RPMI8226 (cell line): ENCODE results near the gene PGBD1.

Source experiments
- DNase-seq: peaks from one replicate; pipeline ENCODE4 v3.0.0-alpha.2; 2015

Gene PGBD1, protein sequence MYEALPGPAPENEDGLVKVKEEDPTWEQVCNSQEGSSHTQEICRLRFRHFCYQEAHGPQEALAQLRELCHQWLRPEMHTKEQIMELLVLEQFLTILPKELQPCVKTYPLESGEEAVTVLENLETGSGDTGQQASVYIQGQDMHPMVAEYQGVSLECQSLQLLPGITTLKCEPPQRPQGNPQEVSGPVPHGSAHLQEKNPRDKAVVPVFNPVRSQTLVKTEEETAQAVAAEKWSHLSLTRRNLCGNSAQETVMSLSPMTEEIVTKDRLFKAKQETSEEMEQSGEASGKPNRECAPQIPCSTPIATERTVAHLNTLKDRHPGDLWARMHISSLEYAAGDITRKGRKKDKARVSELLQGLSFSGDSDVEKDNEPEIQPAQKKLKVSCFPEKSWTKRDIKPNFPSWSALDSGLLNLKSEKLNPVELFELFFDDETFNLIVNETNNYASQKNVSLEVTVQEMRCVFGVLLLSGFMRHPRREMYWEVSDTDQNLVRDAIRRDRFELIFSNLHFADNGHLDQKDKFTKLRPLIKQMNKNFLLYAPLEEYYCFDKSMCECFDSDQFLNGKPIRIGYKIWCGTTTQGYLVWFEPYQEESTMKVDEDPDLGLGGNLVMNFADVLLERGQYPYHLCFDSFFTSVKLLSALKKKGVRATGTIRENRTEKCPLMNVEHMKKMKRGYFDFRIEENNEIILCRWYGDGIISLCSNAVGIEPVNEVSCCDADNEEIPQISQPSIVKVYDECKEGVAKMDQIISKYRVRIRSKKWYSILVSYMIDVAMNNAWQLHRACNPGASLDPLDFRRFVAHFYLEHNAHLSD

DNA sequence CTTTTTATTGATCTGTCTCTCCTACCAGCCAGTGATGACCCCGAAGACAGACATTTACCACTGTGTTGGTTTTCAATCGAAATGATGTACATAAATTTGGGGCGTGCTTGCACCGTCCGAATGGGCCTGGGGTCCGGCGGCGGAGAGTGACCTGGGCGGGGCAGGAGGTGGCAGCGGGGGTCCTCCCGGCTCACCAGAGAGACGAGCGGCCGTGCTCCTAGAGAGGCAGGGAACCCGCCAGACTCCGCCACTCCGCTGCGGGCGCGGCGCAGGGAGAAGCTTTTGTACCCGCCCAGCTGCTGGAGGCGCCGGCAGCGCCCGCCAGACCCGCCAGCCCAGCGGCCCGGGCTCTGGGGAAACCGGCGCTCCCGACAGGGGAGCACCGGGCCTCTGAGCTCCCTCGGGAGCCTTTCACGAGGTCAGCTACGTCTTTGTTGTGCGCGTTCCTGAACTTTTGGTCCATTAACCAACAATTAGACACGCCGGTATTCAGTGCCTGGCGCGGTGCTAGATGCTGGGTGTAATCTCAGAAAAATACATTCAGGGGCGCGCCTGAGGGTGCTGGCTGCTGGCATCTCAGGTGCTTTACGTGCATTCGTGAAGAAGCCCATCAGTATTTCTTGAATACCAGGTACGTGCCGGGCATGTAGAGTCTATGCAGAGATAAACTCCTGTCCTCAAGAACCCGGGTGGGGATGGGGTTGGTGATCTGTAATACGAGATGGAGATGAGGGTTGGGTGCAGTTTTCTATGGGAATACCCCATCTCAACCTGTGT is at the start of gene PGBD1:
PGBD1 (plus strand) TSS at position 285 of the 777 bp plus-strand sequence. CDS start 2,242 bp downstream, outside the sequence.
- DNase-seq, result peak; percentile 71

DNA sequence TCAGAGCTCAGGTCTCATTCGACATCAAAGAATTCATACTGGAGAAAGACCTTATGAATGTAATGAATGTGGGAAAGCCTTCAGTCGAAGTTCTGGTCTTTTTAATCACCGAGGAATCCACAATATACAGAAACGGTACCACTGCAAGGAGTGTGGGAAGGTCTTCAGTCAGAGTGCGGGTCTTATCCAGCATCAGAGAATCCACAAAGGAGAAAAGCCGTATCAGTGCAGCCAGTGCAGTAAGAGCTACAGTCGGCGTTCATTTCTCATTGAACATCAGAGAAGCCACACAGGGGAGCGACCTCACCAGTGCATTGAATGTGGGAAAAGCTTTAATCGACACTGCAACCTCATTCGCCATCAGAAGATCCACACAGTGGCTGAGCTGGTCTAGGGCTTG is 48.6 kb upstream of the PGBD1 start:
- DNase-seq, result no peak

DNA sequence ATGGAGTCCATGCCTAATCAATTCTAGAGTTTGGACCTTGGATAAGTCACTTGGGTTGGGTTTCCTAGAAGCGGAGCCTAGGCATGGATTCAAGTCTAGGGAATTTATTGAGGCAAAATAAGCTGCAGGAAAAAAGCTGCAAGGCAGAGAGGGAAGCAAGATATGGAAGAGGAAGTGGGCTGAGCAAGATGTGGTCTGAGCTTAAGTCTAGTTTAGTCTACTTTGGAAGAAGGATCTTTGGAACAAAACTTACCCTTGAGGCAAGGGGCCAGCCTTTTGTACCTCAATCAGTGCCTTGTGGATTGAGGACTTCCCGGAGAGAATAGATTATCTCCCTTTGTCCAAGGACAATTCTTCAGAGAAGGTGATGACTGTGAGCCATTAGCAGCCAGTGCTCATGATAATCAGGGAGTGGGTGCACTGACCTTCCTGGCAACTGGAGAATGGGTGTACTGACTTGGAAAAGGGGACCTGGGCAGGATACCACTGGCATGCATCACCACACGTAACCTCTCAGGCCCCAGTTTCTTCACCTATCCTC is 45.4 kb upstream of the PGBD1 start:
- DNase-seq, result no peak

DNA sequence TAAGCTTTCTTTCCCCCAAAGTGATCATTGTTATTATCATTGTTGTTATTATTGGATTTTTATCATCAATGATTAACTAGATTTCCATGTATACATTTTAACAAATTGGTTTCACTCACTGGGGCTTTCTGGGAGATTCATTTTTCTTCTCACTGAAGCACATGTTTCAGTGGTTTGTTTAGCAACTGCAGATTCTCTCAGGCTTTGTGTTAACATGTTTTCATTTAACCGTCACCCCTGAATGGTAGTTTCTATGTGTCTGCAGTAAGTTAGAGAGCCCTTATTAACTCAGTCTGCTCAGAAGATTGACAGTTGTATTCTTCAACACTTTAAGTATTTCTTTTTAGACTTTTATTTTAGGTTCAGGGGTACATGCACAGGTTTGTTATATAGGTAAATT is 41.7 kb upstream of the PGBD1 start:
- DNase-seq, result no peak

DNA sequence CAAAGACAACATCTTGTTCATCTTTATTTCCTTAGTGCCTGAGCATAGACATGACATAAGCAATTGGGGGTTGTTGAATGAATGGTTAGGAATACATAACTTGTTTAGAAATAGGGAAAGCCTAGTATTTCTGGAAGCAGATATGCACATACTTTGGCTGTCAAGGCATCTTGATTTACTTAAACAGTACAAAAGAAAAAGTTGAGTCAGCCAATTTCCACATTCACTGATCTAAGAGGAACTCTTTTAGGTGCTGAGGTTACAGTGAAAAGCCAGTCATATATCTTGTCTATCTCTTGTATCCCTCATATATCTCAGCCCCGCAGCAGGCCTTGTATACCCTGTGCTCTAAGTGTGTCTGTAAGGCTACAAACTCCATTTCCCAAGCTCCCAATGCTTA is 40.9 kb upstream of the PGBD1 start:
- no peak for DNase-seq

DNA sequence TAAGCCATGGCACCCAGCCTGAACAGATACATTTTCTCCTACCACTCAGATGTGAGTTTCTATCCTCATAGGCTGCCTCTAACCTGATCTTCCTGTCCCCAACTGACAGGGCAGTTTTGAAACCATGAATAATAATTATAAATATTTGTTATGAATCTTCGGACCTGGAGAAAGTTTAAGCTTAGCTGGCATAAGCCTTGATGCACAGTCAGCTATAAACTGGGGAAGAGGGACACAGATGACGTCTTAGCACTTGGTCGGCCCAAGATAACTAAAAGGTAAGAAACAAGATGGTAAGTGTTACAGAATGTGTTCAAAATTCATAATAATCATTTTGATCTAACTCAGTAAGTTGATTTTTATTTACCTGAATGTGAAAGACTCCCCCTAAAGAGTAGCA is 37.4 kb upstream of the PGBD1 start:
- no peak for DNase-seq

DNA sequence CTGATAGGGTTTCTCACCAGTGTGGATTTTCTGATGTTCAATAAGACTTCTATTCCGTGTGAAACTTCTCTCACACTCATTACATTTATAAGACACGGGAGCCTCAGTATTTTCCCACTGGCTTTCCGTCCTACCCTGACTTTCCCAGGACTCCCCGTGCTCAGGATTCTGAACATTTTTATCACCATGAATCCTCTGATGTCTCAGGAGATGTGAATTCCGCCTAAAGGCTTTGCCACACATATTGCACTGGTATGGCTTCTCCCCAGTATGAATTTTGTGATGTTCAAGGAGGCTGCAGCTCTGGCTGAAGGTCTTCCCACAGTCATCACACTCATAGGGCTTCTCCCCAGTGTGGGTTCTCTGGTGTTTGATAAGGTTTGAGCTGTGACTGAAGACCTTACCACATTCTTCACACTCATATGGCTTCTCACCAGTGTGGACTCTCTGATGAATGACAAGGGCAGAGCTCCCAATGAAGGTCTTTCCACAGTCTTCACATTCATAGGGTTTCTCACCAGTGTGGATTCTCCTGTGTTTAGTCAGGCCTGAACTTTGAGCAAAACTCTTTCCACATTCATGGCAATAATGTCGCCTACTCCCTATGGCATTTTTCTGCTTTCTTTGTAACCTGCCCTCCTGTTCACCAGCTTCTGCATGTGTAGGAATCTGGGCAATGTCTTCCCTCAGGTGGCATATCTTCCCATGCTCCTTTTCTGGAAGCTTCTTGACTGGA is 36.0 kb upstream of the PGBD1 start:
- no peak for DNase-seq

DNA sequence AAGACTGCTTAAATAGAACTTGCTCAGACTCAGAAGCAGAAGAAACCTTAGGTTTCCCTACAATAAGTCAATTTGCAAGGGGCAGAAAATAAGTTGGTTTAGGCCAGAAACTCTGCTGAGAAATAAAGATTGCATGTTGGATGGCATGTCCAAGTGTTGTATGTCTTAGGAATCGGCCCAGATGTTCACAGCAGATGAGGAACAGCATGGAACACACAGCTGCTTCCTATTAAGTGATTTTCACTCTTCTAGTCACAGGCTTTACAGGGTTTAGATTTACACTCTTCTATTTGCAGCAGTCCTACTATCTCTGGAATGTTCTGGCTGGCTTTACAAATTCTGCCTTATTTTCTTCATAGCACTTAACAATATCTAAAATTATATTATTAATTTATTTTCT is 32.5 kb upstream of the PGBD1 start:
- DNase-seq, result no peak

DNA sequence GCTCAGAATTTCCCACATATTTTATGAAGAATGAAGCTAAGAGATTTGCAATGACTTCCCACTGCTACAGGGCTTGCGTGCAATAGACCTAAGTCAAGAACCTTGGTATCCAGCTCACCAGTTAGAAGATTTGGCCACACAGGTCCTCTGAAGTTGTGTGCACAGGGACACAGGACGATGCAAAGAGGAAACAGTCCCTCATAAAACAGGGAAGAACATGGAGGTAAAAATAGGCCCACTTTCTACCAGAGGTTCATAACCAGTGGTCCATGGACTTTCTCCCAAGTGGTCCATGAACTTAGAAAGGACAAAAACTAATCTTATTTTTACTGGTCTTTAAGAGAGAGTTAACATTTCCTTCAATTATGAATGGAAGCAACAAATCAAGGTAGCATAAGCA is 30.6 kb upstream of the PGBD1 start:
- no peak for DNase-seq

DNA sequence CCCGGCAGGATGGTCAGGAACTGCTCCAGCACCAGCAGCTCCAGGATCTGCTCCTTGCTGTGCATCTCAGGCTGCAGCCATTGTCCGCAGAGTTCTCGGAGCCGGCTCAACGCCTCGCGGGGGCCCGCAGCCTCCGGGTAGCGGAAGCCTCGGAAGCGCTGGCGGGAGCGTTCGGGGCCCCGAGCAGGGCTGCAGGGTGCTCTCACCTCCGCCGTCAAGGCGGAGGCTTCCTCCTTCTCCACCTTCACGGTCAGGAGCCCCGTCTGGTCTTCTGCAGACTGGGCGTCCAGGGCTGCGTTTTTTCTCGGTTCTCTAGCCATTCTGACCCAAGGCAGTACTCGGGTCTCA is 29.7 kb upstream of the PGBD1 start:
- peak; percentile 45 for DNase-seq

DNA sequence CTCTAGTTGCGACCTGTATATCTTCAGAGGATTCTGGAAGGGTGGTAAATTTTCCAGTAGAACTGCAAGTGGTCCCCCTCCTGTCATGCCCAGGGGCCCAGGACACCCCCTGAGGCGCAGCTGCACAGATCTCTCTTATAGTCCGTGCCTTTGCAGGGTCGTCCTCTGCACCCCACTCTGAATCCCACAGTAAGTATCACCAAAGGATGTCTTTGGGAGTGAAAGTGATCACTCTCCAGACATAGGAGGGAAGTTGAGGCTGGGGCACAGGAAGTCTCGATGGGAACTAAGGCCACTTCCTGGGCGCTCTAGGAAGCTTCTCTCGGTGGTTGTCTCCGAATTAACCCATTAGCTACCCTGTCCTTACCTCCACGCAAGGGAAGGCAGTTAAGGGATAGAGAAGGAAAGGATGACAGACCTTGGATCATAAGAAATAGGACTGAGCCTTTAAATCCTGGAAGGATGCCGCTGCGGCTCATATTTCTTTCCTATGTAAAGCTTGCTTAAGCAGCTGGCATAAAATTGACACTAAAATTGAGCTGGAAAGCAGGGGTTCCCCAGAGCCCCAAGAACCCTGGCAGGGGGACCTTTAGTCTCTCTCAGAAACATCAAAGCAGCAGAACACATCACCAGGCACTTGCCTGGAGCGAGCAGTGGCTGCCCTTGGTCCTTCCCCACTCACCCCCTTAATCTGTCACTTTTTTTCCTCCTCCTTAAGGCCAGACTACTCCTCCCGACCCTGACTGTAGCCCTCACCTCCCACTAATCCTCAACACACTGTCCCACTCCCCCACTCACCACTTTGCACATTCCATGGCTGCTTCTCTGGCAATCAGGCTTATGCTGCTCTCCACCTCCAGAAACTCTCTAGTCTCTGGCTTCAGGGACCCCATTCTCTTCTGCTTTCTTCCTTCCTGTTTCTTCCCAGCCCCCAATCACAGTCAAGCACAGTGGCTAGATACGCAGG is 29.1 kb upstream of the PGBD1 start, which contains the start of gene ZKSCAN4:
ZKSCAN4 (minus strand) TSS at position 261 of the 967 bp plus-strand sequence. CDS start 289 bp downstream, outside the sequence.
- DNase-seq, result peak; percentile 94

DNA sequence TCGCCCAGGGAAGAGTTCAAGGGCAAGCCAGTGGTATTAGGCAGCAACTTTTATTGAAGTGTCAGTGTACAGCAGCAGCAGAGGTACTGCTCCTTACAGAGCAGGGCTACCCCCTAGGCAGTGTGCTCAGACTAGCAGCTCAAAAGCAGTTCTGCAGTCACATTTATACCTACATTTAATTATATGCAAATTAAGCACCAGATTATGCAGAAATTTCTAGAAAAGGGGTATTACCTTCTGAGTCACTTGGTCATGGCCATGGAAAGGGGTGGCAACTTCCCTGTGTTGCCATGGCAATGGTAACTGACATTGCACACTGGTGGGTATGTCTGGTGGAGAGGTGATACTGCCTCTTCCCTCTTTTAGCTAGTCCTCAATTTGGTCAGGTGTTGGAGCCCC is 27.3 kb upstream of the PGBD1 start:
- DNase-seq, result no peak

DNA sequence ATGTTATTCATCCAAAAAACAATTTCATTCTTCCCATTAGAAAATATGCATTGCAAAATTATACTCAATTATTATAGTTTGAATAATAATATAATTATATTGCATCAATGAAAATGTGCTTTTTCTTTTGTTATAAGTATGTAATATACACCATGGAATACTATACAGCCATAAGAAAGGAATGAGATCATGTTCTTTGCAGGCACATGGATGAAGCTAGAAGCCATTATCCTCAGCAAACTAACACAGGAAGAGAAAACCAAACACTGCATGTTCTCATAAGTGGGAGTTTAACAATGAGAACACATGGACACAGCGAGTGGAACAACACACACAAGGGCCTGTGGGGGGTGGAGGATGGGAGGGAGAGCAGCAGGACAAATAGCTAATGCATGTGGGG is 24.3 kb upstream of the PGBD1 start:
- no peak for DNase-seq

DNA sequence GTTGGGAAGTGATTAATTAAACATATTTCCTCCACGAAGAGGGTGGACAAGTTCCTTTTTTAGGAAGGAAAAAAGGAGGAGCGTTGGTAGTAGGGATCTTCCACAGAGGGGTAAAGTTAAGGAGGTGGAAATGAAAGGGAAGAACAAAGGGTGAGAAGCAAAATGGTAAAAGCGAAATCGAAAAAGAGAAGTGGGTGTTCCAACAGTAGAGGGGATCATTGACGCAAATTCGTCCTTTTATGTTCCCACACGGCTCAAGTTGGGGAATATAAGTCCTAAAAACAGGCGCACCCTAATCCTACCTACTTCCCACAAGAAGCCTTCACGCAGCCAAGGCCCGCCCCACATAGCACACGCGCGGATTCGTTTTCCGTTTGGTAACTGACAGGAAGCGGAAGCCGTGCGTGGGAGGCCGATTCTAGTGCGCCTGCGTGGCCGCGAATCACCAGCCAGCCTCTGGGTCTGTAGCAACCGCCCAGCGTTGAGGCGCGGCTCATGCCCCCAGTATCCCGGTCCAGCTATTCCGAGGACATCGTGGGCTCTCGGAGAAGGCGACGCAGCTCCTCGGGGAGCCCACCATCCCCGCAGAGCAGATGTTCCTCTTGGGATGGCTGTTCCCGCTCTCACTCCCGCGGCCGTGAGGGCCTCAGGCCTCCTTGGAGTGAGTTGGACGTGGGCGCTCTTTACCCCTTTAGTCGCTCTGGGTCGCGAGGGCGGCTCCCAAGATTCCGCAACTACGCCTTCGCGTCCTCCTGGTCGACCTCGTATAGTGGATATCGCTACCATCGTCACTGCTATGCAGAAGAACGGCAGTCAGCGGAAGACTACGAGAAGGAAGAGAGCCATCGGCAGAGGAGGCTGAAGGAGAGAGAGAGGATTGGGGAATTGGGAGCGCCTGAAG is 22.2 kb upstream of the PGBD1 start, which contains the start of gene NKAPL:
NKAPL (plus strand) TSS at position 421 of the 901 bp plus-strand sequence; CDS start at position 496, 75 bp downstream.
- no peak for DNase-seq

DNA sequence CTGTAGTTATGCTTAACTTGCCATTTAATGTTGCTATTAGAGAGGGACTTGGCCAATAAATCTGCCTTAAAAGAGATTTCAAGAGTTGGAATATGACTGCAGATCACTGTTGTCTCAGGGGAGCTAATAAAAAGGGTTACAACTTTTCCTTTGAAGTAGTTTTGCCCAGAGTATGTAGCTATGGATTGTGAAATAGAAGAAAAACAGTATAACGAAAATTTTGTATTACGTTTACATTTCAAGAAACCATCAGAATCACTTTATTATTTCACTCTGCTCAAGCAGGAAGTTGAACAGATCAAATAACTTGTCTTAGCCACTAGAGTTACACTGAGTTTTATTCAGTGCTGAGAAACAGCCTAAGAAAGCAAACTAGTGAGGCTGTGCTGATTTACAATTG is 17.4 kb upstream of the PGBD1 start:
- no peak for DNase-seq

DNA sequence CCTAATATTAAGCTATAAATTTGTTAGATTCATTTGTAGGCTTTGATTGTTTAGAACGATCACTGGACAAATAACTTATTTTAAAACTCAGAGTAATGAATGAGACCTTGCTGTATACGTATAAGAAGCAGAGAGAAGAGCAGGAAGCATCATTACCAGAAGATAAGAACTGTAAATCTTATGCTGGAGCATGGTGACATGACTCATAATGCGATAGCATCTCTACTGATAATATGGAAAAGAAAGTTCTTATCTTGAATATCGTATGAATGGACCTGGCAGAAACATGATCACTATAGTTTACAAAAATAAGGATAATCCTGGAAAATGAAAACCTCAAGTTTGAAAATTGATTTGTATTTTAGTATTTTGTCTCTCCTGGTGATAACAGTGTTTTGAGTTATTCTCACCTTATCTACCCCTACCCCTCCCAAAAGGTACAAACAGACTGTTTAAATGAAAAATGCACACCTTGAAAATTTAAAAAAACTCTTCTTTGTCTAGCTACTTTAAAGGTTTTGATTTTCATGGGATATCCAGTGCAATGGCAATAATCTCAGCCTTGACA is 16.5 kb upstream of the PGBD1 start:
- DNase-seq, result no peak

DNA sequence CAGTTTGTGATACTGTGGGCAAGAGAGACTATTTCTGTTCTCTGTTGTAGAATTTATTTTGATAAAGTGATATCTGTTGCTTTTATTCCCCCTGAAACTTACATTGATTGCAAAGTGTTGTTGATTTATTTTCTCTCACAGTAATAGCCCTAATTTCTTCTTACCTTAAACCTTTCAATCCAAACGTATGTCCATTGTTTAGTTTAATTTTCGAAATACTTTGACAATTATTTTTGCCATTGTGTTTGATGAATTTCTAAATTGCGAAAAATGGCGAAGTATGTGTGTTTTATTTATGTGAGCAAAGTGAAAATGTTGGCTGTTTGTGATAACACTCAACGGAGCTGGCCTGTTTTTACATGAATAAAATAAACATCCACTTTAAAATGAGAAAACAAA is 14.8 kb upstream of the PGBD1 start:
- no peak for DNase-seq

DNA sequence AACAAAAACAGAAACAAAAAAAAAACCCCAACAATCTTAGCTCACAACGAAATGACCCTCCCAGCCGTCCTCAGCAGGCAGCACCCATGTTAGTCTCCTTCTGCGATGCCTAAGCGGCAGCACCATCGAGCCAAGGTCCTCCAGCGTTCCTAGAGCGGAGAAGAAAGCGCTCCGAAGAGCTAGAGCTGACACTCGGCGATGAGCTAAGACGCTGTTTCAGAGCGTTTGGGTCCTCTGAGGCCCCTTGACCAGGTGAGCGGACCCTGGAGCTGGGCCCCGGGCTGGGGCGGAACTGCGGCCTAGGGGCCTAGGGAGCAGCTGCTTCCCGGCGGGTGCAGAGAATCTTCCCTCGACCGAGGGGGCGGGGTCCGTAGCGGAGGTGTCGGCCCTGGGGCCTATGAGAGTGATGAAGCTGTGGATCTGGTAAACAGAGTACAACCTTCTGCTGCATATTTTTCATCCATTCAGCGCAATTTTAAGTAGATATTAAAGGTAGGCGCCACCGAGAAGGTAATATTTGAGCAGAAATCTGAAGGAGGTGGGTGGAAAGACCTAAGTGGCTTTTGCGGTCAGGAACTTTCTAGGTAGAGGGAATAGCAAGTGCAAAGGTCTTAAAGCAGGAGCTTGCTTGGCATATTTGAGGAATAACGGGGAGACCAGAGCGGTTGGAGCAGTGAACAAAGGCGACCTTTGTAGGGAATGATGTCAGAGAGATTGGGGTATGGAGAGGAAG is 14.2 kb upstream of the PGBD1 start, which contains the start of gene ZSCAN26:
ZSCAN26 (plus strand) TSS at position 182 of the 733 bp plus-strand sequence. CDS start 4,777 bp downstream, outside the sequence.
- peak; percentile 94 for DNase-seq

DNA sequence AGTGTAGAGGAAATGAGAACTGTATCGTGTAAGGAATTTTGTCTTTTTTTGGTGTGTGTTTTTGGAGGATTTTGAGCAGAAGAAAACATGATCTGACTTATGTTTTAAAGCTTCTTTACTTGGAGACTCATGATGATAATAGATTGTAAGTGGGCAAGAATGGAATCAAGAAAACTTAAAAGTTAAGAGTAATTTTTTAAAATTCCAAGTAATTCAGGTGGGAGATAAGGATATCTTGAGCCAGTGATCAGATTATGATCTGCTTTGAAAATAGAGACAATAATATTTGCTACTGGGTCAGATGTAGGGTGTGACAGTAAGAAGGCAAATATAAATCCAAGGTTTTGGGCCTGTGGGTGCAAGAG is 13.7 kb upstream of the PGBD1 start:
- no peak for DNase-seq
